K562 (cell line): ENCODE data around the gene ABCA13.

Experiments
- BCL6 ChIP-seq: fragments of 250-450 bp; sonication (Bioruptor Pico); IDR thresholded peaks from 2 replicates; pipeline ENCODE4 v1.4.0; 2020
- BHLHE40 ChIP-seq: IDR thresholded peaks from 2 replicates; pipeline ENCODE4 v1.6.1; 2011; ENCODE audit warnings: low read length, improper control_type of control experiment
- CTCF ChIP-seq, 3 experiments: IDR thresholded peaks in 2 of 3; conservative IDR thresholded peaks in 1 of 3; 2 replicates each; pipeline ENCODE4 v1.5.1; 2011 to 2012; ENCODE audit warnings: low read length in 3 of 3, mild to moderate bottlenecking in 3 of 3, control low read depth in 2 of 3, improper control_type of control experiment in 1 of 3, inconsistent platforms in 1 of 3, low read depth in 1 of 3, mixed read lengths in 1 of 3, moderate library complexity in 1 of 3; ENCODE audit not compliant: insufficient read depth in 2 of 3
- ELF1 ChIP-seq: fragments of 200-800 bp; sonication (Bioruptor generic); IDR thresholded peaks from 2 replicates; pipeline ENCODE4 v1.6.1; 2016; ENCODE audit warnings: missing genetic modification characterization, missing compliant biosample characterization
- EZH2 ChIP-seq: IDR thresholded peaks from 2 replicates; pipeline ENCODE4 v1.6.1; 2012; ENCODE audit warnings: low read depth, mild to moderate bottlenecking, inconsistent platforms, low read length, borderline replicate concordance
- KDM1A ChIP-seq, 2 experiments: fragments of 450-650 bp; IDR thresholded peaks; 2 replicates each; pipeline ENCODE4 v1.6.1; 2016; ENCODE audit warnings: mild to moderate bottlenecking in 2 of 2
- KDM4B ChIP-seq, 2 experiments: fragments of 450-650 bp in 1 of 2; sonication (generic) in 1 of 2; IDR thresholded peaks; 2 replicates each; pipeline ENCODE4 v1.6.1; 2016 to 2017; ENCODE audit warnings: borderline replicate concordance in 2 of 2, antibody characterized with exemption in 1 of 2, low read depth in 1 of 2, mild to moderate bottlenecking in 1 of 2
- REST ChIP-seq, 2 experiments: fragments of 450-650 bp; formaldehyde crosslinking in 1 of 2; IDR thresholded peaks; 2 replicates each; pipeline versions ENCODE4 v1.4.0 to v1.6.1; 2014 to 2020; ENCODE audit warnings: mild to moderate bottlenecking in 2 of 2, borderline replicate concordance in 1 of 2, low read depth in 1 of 2
- SIN3A ChIP-seq, 2 experiments: fragments of 150-350 bp in 1 of 2; IDR thresholded peaks; 2 replicates each; pipeline ENCODE4 v1.6.1; 2011 to 2016; ENCODE audit warnings: borderline replicate concordance in 2 of 2, low read depth in 2 of 2, low read length in 2 of 2, mild to moderate bottlenecking in 2 of 2, moderate library complexity in 2 of 2; ENCODE audit not compliant: control insufficient read depth in 1 of 2
- TCF3 ChIP-seq: sonication (generic); formaldehyde crosslinking; IDR thresholded peaks from 2 replicates; pipeline ENCODE4 v1.4.0; 2020; ENCODE audit warnings: mild to moderate bottlenecking, missing genetic modification reagents
- ZFP91 ChIP-seq: sonication (generic); formaldehyde crosslinking; IDR thresholded peaks from 2 replicates; pipeline ENCODE4 v1.8.0; 2022; ENCODE audit warnings: mild to moderate bottlenecking, missing genetic modification reagents
- ZNF280A ChIP-seq: fragments of 450-650 bp; IDR thresholded peaks from 2 replicates; pipeline ENCODE4 v1.6.1; 2018; ENCODE audit warnings: mild to moderate bottlenecking, low read depth; ENCODE audit not compliant: partially characterized antibody

GRCh38 chr7:48594349-48594748 lies 423.1 kb downstream of the ABCA13 start:
- TF ChIP-seq KDM4B (IDR thresholded peaks at IDR 0.05; ENCODE audit: borderline replicate concordance in 2 of 2, low read depth in 1 of 2) (no peak), SIN3A (IDR thresholded peaks at IDR 0.05; ENCODE audit: borderline replicate concordance in 2 of 2, control insufficient read depth in 1 of 2, low read depth in 2 of 2, low read length in 2 of 2) (no peak), KDM1A (IDR thresholded peaks at IDR 0.05) (no peak), EZH2 (no peak), ELF1 (tag) (no peak), TCF3 (CRISPR knock-in tag) (no peak), ZFP91 (CRISPR knock-in tag) (no peak), ZNF280A (no peak), REST (IDR thresholded peaks at IDR 0.05; ENCODE audit: borderline replicate concordance) (no peak), REST (CRISPR knock-in tag; IDR thresholded peaks at IDR 0.05; ENCODE audit: low read depth) (no peak), CTCF (IDR thresholded peaks at IDR 0.05 in 2 of 3, conservative IDR thresholded peaks at IDR 0.05 in 1 of 3; ENCODE audit: insufficient read depth in 2 of 3, low read depth in 1 of 3, low read length in 3 of 3) (no peak), BCL6 (no peak), BHLHE40 (no peak)
